GM19043 (cell line): ENCODE results near the gene INTS7.
"Not testable (repeated sequence)": the region's sequence is repeated elsewhere in the genome, so short reads cannot be mapped to it uniquely, and the experiment has no call there.

Source experiments
- ATAC-seq: cut with Tn5 transposase; IDR thresholded peaks from one replicate; pipeline ENCODE4 v1.9.1; 2021; ENCODE audit warnings: low read depth; ENCODE audit not compliant: unreplicated experiment

INTS7 gene

GRCh38 chr1:211939876-211940468 is 95.4 kb downstream of the INTS7 start:
- ATAC-seq: peak; percentile 84

DNA sequence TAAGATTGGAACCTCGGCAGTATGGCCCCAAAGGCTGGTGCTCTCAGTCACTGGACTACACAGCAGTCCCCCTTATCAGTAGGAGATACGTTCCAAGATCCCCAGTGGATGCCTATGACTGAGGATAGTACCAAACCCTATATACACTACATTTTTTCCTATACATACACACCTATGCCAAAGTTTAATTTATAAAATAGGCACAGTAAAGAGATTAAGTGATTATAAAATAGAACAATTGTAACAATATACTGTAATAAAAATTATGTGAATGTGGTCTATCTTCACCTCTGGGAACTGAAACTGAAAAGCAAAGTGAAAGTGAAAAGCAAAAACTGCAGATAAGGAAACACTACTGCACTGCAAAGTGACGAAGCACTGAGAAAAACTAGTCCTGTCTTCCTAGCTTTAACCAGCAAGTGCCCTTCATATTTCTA is 96.8 kb downstream of the INTS7 start:
- ATAC-seq: no peak

DNA sequence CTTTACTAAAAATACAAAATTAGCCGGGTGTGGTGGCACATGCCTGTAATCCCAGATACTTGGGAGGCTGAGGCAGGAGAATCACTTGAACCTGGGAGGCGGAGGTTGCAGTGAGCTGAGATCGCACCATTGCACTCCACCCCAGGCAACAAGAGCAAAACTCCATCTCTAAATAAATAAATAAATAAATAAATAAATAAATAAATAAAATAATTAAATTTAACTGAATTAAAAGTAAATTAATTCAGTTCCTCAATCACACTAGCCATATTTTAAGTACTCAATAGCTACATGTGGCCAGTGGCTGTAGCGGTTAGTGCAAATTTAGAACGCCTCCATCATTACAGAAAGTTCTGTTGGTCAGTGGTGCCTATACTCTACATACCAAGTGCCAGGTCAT is 97.9 kb downstream of the INTS7 start:
- ATAC-seq: not testable (repeated sequence)

DNA sequence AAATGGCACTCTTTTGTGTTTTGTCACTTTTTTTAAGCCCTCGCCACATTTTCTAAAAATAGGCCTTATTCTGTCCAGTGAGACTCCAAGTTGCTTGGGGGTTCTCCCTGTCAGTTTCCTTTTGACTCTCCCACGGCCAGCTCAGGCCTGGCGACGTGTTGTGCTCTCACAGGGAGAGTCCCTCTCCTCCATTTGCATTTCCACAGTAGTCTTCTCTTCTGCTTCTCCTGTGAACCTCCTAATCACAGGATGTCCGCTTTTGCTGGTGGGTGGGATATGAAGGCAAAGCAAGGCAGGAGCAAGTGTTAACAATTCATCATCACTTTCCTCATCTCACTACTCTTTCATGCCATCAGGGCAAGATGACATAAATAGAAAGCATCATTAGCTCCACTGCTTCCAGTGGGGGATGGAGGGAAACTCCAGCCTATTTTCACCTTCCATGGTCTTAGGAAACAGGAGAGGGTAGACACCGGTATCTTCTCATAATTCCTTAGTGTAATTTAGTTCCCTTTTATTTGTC is 99.8 kb downstream of the INTS7 start:
- ATAC-seq: peak; percentile 68

DNA sequence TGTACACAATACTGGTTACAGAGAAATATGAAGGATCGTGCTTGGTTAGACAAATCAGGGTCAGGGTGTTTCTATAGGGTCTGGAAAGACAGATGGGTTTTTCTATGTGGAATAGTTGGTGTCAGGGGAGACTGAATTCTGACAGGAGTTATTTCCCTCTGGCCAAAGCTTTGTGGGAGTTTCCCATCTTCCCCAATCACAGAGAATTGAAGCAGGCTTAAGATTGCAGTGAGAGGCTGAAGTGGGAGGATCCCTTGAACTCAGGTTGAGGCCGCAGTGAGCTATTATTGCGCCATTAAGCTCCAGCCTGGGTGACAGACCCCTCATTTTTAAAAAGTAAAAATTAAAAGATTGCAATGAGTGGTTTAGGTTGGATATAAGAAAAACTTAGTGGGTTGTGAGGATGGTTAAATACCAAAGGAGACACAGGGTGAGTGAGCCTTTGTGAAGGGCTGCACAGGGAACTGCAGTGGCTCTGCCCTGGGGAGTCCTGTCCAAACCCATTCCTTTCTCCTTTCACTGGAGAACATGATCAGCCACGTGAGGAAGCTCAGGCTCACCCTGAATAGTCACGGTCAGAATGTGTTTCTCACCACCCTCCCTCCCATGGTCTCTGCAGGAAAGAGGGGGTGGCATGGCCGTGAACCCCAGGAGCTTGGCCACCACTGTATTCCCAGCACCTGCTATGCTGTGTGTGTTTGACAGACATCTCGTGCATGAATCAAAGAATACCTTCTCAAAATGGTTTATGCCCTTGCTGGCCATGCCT is 101.2 kb downstream of the INTS7 start:
- ATAC-seq: no peak

GRCh38 chr1:211932933-211933254 is 102.5 kb downstream of the INTS7 start:
- ATAC-seq: no peak

DNA sequence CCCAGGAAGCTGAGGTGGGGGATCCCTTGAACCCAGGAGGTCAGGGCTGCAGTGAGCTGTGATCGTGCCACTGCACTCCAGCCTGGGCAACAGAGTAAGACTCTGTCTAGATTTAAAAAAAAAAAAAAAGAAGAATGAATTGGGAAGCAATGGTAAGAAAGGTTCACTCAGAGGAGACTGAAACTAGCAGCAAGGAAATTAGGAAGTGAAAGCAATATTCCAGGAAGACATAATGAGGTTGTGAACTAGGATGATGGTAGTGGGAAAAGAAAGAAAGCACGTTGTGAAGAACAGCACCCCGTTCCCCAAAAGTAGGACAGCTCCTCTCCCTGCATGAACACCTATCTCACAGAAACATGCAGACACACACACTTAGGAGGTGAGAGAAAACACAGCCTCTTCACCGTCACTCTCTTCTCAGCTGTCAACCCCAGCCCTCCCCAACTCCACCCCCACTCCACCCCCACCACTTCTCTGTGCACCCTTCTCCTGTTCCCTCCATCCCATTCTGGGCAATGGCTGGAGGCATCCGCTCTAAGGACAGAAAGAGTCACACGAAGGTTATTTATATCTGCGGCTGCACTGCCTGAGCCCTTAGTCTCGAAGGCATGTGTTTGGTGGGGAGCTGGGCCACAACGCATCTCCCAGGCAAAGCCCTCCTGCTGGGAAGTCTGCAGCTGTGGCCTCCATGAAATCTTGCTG is 103.0 kb downstream of the INTS7 start:
- ATAC-seq: no peak

- no peak for ATAC-seq
Measured at GRCh38 chr1:211929683-211930082, 105.7 kb downstream of the INTS7 start.

- no peak for ATAC-seq
Measured at GRCh38 chr1:211928993-211929637, 106.2 kb downstream of the INTS7 start.

GRCh38 chr1:211928290-211928801 is 107.0 kb downstream of the INTS7 start:
- no peak for ATAC-seq

GRCh38 chr1:211925016-211925415 is 110.3 kb downstream of the INTS7 start:
- no peak for ATAC-seq

GRCh38 chr1:211924256-211924655 is 111.1 kb downstream of the INTS7 start:
- ATAC-seq: no peak

DNA sequence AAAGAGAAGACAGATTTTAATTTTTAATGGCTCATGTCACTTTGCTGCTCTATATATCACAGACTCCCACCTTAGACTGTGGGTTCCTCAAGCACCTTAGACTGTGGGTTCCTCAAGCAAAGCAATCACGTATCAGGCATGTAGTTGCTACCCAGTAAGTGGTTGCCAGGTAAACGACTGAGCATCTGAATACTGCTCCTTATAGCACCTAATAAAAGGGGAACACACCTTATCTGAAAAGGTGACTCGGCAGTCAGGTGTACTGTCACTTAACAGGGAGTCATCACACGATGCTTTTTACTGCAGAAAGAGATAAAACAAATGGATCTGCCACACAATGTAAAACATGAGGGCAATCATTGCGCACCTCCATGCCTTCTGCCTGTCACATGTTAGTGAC is 112.3 kb downstream of the INTS7 start:
- no peak for ATAC-seq

GRCh38 chr1:211921579-211922095 is 113.7 kb downstream of the INTS7 start:
- no peak for ATAC-seq

DNA sequence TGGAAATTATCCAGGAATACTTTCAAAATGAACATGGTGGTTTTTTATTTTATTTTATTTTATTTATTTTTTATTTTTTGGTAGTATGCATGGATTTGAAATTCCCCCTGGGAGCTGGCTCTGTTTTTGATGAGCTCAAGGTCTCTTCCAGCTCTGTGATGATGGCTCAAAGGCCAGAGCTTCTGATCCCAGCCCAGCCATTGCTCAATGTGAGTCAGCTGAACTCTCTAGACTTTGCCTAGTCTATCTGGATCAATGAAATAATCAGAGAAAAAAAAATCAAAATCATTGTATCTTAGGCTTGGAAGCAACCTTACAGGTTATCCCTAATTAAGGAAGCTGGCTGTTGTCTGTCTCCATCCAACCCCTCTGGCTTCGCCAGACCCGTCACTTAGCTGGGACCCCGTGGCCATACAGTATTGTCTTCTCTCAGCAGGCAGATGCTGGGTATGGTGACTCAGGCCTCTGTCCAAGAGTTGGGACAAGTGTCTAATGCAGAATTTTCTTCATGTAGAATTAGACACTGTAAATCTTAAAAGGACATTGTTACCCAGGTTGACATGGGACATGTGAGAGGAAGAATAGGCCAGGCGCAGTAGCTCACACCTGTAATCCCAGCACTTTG is 114.6 kb downstream of the INTS7 start:
- no peak for ATAC-seq

GRCh38 chr1:211920141-211920572 is 115.2 kb downstream of the INTS7 start:
- ATAC-seq: no peak

DNA sequence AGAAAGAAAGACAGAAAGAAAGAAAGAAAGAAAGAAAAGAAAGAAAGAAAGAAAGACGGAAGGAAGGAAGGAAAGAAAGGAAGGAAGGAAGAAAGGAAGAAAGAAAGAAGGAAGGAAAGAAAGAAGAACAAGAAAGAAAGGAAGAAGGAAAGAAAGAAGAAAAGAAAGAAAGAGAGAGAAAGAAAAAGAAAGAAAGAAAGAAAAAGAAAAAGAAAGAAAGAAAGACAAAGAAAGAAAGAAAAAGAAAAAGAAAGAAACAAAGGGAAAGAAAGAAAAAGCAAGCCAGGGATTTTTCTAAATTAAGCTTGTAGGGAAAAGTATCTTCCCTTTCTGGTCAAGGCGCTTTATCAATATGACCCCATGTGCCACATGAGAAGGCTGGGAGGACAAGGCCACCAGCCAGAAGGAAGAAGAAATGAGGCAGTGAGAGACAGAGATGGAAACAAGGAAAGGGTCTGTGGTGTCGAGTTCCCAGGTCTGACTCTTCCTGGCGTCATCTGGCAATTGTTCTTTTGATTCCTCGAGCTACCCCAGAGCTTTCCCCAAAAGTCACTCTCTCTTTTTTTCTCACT is 116.4 kb downstream of the INTS7 start:
- no peak for ATAC-seq

DNA sequence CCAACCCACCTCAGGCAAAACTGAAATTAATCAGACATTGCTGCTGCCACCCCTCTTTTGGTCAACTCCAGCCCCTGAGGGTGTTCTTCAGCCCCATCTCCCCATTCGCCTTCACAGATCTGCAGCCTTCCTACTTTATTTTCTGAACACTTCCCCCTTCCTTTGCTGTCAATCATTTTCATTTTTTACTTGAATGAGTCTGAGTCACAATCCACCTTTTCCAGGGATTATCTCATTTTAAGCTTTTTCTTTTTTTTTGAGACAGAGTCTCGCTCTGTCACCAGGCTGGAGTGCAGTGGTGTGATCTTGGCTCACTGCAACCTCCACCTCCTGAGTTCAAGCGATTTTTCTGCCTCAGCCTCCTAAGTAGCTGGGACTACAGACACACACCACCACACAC is 118.9 kb downstream of the INTS7 start:
- not testable (repeated sequence) for ATAC-seq

GRCh38 chr1:211915924-211916323 is 119.4 kb downstream of the INTS7 start:
- no peak for ATAC-seq
